ENCODE results near the gene DYDC1. TPM values are rescaled to one million over a fixed set of nuclear protein-coding genes. Genes with fewer than 3 reads are reported as not detected.

The DYDC1 gene
- total RNA-seq, 2 donors from 2014 or later: not detected

DNA sequence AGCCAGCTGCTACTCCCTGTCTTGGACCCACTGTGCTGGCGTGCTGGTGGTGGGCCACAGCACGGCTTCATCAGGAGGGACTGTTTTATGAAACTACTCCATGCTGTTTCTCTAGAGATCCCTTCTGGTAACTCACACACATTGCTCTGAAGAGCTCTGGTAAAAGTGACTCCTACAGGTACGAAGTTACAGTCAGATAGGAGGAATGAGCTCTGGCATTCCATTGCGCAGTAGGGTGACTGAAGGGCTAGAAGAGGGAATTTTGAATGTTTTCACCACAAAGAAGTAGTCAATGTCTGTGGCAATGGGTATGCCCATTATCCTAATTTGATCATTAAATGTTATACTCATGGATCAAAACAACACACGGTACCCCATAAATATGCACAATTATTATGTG is 67.7 kb downstream of the DYDC1 start:
- Mint-ChIP-seq H3K36me3 (no peaks in the 10 kb centered on the region), H3K4me1 (ENCODE audit: low read depth in 2 of 2) (no peaks in the 10 kb centered on the region), H3K27ac (no peak overlapping the region), H3K9me3 (no peaks in the 10 kb centered on the region), H3K4me3 (no peak overlapping the region), H3K27me3 (peaks cover 14 to 40% of the 10 kb centered on the region in 2 donors)
- DNase-seq (ENCODE audit: low spot score) (no peak), ATAC-seq (no peak)

Other genes starting within 250 kb of the DYDC1 start
- gene PLAC9, start 224.0 kb downstream of the DYDC1 start, total RNA-seq: not detected
- 100 to 1,000 TPM; 134 to 166 TPM for gene ANXA11, start 151.2 kb downstream of the DYDC1 start, total RNA-seq
- gene MAT1A, start 67.1 kb downstream of the DYDC1 start, total RNA-seq: not detected
- not detected for gene DYDC2, start within 50 bp of the DYDC1 start, total RNA-seq
- gene PRXL2A, start 51.8 kb upstream of the DYDC1 start, total RNA-seq: 1 to 10 TPM; 6.4 to 9.7 TPM
- 10 to 100 TPM; 56.5 to 76.6 TPM for gene TSPAN14, start 97.6 kb upstream of the DYDC1 start, total RNA-seq
- gene SH2D4B, start 181.1 kb upstream of the DYDC1 start, total RNA-seq: under 1 TPM; 0.25 to 0.40 TPM

Data from natural killer cell treated with Interleukin-12 subunit alpha and Interleukin-12 subunit beta and Interleukin-15 and Interleukin-18, amount 100 ng/mL, for 72 hours (primary cell).